Measurements from ENCODE around the gene STX7. TPM values are rescaled to one million over a fixed set of nuclear protein-coding genes. Genes with fewer than 3 reads are reported as not detected.

Gene STX7
- total RNA-seq, 4 donors from 2014 or later, result 45.7 to 70.6 (median 53.2) TPM

- TF ChIP-seq CTCF (IDR thresholded peaks at IDR 0.05) (no peak), POLR2A (IDR thresholded peaks at IDR 0.05) (no peak)
- intact Hi-C loops (cut with DNase I), result no loop called here
- Histone ChIP-seq H3K4me1 (no peaks in the 10 kb centered on the region), H3K27me3 (peaks cover 3% of the 10 kb centered on the region), H3K9me3 (no peaks in the 10 kb centered on the region), H3K36me3 (no peaks in the 10 kb centered on the region), H3K27ac (no peak overlapping the region), H3K4me3 (replicated peaks in 1 of 3) (no peak overlapping the region)
- no peak for DNase-seq
- WGBS, 2 donors, result 83 to 90% methylated on average over 6 of the region's 6 CpGs
Observed at GRCh38 chr6:132527791-132528190, 14.9 kb upstream of the STX7 start.

GRCh38 chr6:132526461-132526860, 13.5 kb upstream of the STX7 start:
- Histone ChIP-seq H3K4me3 (replicated peaks in 1 of 3) (no peak overlapping the region), H3K27me3 (peaks cover 3% of the 10 kb centered on the region), H3K9me3 (no peaks in the 10 kb centered on the region), H3K4me1 (no peaks in the 10 kb centered on the region), H3K36me3 (no peaks in the 10 kb centered on the region), H3K27ac (no peak overlapping the region)
- no peak for TF ChIP-seq POLR2A (IDR thresholded peaks at IDR 0.05)
- TF ChIP-seq CTCF (IDR thresholded peaks at IDR 0.05), result no peak
- DNase-seq, result no peak
- 59 to 79% methylated on average over 2 of the region's 2 CpGs for WGBS, 2 donors
- intact Hi-C loops (cut with DNase I), result no loop called here

DNA sequence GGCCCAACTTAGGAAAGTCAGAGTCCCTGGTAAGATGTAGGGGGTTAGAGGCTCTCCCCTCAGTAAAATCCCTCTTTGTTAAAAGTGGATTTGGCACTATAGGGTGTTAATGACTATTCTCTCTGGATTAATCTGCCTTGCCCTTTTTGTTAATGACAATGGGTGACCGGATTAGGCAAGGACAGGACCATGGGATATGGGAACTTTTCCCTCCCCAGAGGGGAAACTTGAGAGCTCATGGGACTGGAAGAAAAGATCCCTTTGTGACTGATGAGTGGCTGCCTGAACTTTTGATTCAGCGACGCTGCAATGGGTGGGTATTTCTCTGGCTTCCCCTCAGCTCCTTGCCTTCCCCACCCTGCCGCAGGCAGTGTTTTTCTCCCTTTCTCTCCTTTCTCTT, 12.9 kb upstream of the STX7 start:
- Histone ChIP-seq H3K36me3 (no peaks in the 10 kb centered on the region), H3K4me3 (replicated peaks in 1 of 3) (no peak overlapping the region), H3K4me1 (no peaks in the 10 kb centered on the region), H3K27ac (no peak overlapping the region), H3K9me3 (no peaks in the 10 kb centered on the region), H3K27me3 (peaks cover 3% of the 10 kb centered on the region)
- intact Hi-C loops (cut with DNase I), result no loop called here
- TF ChIP-seq CTCF (IDR thresholded peaks at IDR 0.05) (no peak), POLR2A (IDR thresholded peaks at IDR 0.05) (no peak)
- DNase-seq, result no peak
- 84 to 86% methylated on average over 4 of the region's 4 CpGs for WGBS, 2 donors

DNA sequence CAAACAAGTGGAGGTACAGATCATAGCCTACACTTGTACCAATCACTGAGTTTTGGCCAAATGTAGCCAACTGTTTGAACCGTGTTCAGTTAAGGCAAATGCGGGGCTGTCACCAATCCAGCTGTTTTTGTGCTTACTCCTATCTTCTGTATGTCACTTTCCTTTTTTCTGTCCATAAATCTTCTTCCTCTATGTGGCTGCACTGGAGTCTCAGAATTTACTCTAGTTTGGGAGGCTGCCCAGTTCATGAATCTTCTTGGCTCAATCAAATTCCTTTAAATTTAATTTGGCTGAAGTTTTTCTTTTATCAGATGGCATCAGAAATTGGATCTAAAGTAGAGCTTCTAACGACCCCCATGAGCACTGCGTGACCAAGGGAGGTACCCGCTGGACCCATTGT, 11.7 kb upstream of the STX7 start:
- Histone ChIP-seq H3K4me1 (no peaks in the 10 kb centered on the region), H3K4me3 (replicated peaks in 1 of 3) (no peak overlapping the region), H3K27me3 (peaks cover 3% of the 10 kb centered on the region), H3K9me3 (no peaks in the 10 kb centered on the region), H3K27ac (no peak overlapping the region), H3K36me3 (no peaks in the 10 kb centered on the region)
- DNase-seq, result no peak
- 90 to 92% methylated on average over 5 of the region's 5 CpGs for WGBS, 2 donors
- intact Hi-C loops (cut with DNase I), result no loop called here
- no peak for TF ChIP-seq POLR2A (IDR thresholded peaks at IDR 0.05)
- no peak for TF ChIP-seq CTCF (IDR thresholded peaks at IDR 0.05)

GRCh38 chr6:132520953-132521352, 8.0 kb upstream of the STX7 start:
- Histone ChIP-seq H3K27ac (no peak overlapping the region), H3K4me1 (no peaks in the 10 kb centered on the region), H3K4me3 (replicated peaks in 1 of 3) (no peak overlapping the region), H3K27me3 (no peaks in the 10 kb centered on the region), H3K36me3 (no peaks in the 10 kb centered on the region), H3K9me3 (no peaks in the 10 kb centered on the region)
- intact Hi-C loops (cut with DNase I), result no loop called here
- 69 to 79% methylated on average over 2 of the region's 2 CpGs for WGBS, 2 donors
- TF ChIP-seq POLR2A (IDR thresholded peaks at IDR 0.05), result no peak
- TF ChIP-seq CTCF (IDR thresholded peaks at IDR 0.05), result no peak
- no peak for DNase-seq

Data from thyroid gland (tissue), 4 donors.